CD4-positive, alpha-beta memory T cell (primary cell): Measurements from ENCODE around the gene RBM8A. TPM values are rescaled to one million over a fixed set of nuclear protein-coding genes. Genes with fewer than 3 reads are reported as not detected.

Source experiments
- CTCF ChIA-PET: fragments of 350-600 bp; sonication (Branson Sonifier 250); formaldehyde crosslinking; loops from one replicate; lab custom pipeline; 2021; ENCODE audit warnings: inconsistent platforms; ENCODE audit not compliant: partially characterized antibody; lab: Charles Lee
- POLR2A ChIA-PET: fragments of 350-600 bp; sonication (Branson Sonifier 250); formaldehyde crosslinking; loops from one replicate; lab custom pipeline; 2021; ENCODE audit not compliant: partially characterized antibody; lab: Charles Lee
- DNase-seq, 5 donors: peaks; one replicate each; pipeline versions ENCODE4 v3.0.0 to v3.0.0-alpha.2; 2020 to 2022; ENCODE audit warnings: mixed read lengths in 1 of 5
- H3K27ac ChIP-seq: one replicate; pipeline ENCODE4 v1.7.0; 2013; ENCODE audit warnings: low read depth, low read length
- H3K27me3 ChIP-seq: 2 replicates; pipeline ENCODE4 v1.7.0; 2013; ENCODE audit warnings: mild to moderate bottlenecking, low read length, moderate library complexity; ENCODE audit not compliant: insufficient read depth
- H3K36me3 ChIP-seq: 2 replicates; pipeline ENCODE4 v1.7.0; 2013; ENCODE audit warnings: mild to moderate bottlenecking, low read length, moderate library complexity; ENCODE audit not compliant: insufficient read depth
- H3K4me1 ChIP-seq: 2 replicates; pipeline ENCODE4 v1.7.0; 2013; ENCODE audit warnings: mild to moderate bottlenecking, low read length, moderate library complexity; ENCODE audit not compliant: insufficient read depth
- H3K4me3 ChIP-seq, 2 donors: one replicate each; pipeline ENCODE4 v1.7.0; 2013; ENCODE audit warnings: low read length in 2 of 2, mild to moderate bottlenecking in 1 of 2
- H3K9me3 ChIP-seq, 2 donors: one replicate each; pipeline ENCODE4 v1.7.0; 2013; ENCODE audit warnings: low read length in 2 of 2, control low read depth in 1 of 2; ENCODE audit not compliant: control insufficient read depth in 1 of 2
- H3K27ac Mint-ChIP-seq, 7 donors: one replicate each; pipeline ENCODE4 v1.8.0; 2020 to 2021; ENCODE audit warnings: mixed read lengths in 7 of 7, mild to moderate bottlenecking in 6 of 7, inconsistent platforms in 3 of 7, moderate library complexity in 3 of 7
- H3K27me3 Mint-ChIP-seq, 2 donors: one replicate each; pipeline ENCODE4 v1.8.0; 2020 to 2021; ENCODE audit warnings: mixed read lengths in 2 of 2
- H3K36me3 Mint-ChIP-seq, 2 donors: one replicate each; pipeline ENCODE4 v1.8.0; 2020 to 2021; ENCODE audit warnings: mixed read lengths in 2 of 2, inconsistent platforms in 1 of 2, mild to moderate bottlenecking in 1 of 2
- H3K4me1 Mint-ChIP-seq, 4 donors: one replicate each; pipeline ENCODE4 v1.8.0; 2020 to 2021; ENCODE audit warnings: mixed read lengths in 4 of 4, mild to moderate bottlenecking in 1 of 4
- H3K4me3 Mint-ChIP-seq, 8 donors: one replicate each; pipeline ENCODE4 v1.8.0; 2020 to 2021; ENCODE audit warnings: mixed read lengths in 8 of 8, mild to moderate bottlenecking in 7 of 8, moderate library complexity in 6 of 8, inconsistent platforms in 3 of 8
- H3K9me3 Mint-ChIP-seq, 8 donors: one replicate each; pipeline ENCODE4 v1.8.0; 2020 to 2021; ENCODE audit warnings: mixed read lengths in 8 of 8, mild to moderate bottlenecking in 5 of 8, inconsistent platforms in 3 of 8, moderate library complexity in 1 of 8
- intact Hi-C: fragments of 100-400 bp; cut with micrococcal nuclease; formaldehyde crosslinking; loops from one replicate; pipeline ENCODE4 v1.15.1; 2023
- polyA plus RNA-seq, 2 donors: library from polyadenylated mRNA; unstranded; fragments of 300-500 nt; fragmentation: Illumina TruSeq; gene quantifications; one replicate each; pipeline ENCODE4 v1.2.3, GENCODE V29; 2021
- total RNA-seq, 2 experiments: library from RNA; stranded (reverse); gene quantifications; one replicate each; pipeline ENCODE4 v1.2.3, GENCODE V29; 2021

RBM8A gene
- total and polyA plus RNA-seq, 4 experiments from 2014 or later, result 116 to 169 (median 126) TPM

DNA sequence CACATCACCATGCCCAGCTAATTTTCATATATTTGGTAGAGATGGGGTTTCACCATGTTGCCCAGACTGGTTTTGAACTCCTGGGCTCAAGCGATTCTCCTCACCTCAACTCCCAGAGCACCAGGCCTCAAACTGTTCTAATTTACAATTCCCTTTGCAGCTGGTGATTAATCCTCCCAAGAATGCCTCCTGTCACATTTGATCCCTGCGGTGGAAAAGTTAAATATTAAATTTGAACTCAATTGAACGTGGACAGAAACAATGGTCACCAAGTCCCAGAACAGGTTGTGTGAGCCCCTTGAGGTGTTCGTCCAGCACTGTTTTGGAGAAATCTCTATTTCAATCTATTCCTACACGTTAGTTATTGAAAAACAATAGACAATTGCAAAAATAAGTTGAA lies 39.7 kb downstream of the RBM8A start:
- peaks cover 13% of the 10 kb centered on the region for H3K4me1 ChIP-seq
- Mint-ChIP-seq H3K27ac (no peak overlapping the region), H3K27me3 (peaks cover 8 to 19% of the 10 kb centered on the region in 2 donors), H3K9me3 (no peaks in the 10 kb centered on the region), H3K4me1 (peaks cover 10 to 28% (median 14%) of the 10 kb centered on the region in 4 donors), H3K4me3 (peak overlapping the region in 4 of 8 donors; percentile 2 to 53 (median 16)), H3K36me3 (no peaks in the 10 kb centered on the region)
- DNase-seq, result no peak
- H3K36me3 ChIP-seq, result no peaks in the 10 kb centered on the region
- H3K4me3 ChIP-seq, result no peak overlapping the region
- ChIA-PET POLR2A (interaction anchor here (0.9 to 3.1 kb wide), 2 partner anchors 29 to 31 kb away, joined by 4 to 13 read pairs; partner anchors contain the start of genes PEX11B and PIAS3), CTCF (interaction anchor here (11.4 kb wide), 1 partner anchor 41 kb away, joined by 78 read pairs; the partner anchor contains the start of gene NUDT17)
- H3K9me3 ChIP-seq, result no peaks in the 10 kb centered on the region
- H3K27ac ChIP-seq, result no peak overlapping the region
- H3K27me3 ChIP-seq, result peaks cover 11% of the 10 kb centered on the region
- intact Hi-C loops, result no loop called here

DNA sequence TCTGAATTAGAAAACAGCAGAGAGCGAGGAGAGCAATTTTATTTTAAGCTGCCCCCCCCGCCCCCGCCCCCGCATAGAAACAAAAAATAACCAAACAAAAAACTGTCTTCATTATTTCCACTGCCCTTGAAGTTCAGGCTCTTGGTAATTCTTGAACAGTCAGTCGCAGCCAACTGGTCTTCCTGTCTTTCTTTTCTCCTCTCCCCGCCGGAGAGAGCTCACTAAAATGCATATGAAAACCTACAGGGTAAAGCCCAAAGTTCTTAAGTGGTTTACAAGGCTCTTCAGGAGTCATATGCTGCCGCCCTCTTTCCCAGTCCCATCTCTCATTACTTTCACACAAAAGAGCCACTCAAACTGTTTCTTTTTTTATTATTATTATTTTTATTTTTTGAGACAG lies 40.5 kb downstream of the RBM8A start:
- no peaks in the 10 kb centered on the region for H3K9me3 ChIP-seq
- Mint-ChIP-seq H3K9me3 (no peaks in the 10 kb centered on the region), H3K27ac (peak overlapping the region in 1 of 7 donors; percentile 48), H3K4me3 (peak overlapping the region in 7 of 8 donors; percentile 50 to 87 (median 71)), H3K36me3 (no peaks in the 10 kb centered on the region), H3K4me1 (peaks cover 10 to 28% (median 14%) of the 10 kb centered on the region in 4 donors), H3K27me3 (peaks cover 8 to 21% of the 10 kb centered on the region in 2 donors)
- no peak overlapping the region for H3K4me3 ChIP-seq
- ChIA-PET POLR2A (interaction anchor here (0.9 to 3.1 kb wide), 2 partner anchors 28 to 32 kb away, joined by 4 to 13 read pairs; partner anchors contain the start of genes PEX11B and PIAS3), CTCF (interaction anchor here (1.1 to 11.4 kb wide), 2 partner anchors 41 to 90 kb away, joined by 3 to 78 read pairs; partner anchors contain the start of gene NUDT17)
- peaks cover 13% of the 10 kb centered on the region for H3K4me1 ChIP-seq
- DNase-seq, result no peak
- H3K27ac ChIP-seq, result no peak overlapping the region
- peaks cover 11% of the 10 kb centered on the region for H3K27me3 ChIP-seq
- H3K36me3 ChIP-seq, result no peaks in the 10 kb centered on the region
- intact Hi-C loops, result no loop called here

DNA sequence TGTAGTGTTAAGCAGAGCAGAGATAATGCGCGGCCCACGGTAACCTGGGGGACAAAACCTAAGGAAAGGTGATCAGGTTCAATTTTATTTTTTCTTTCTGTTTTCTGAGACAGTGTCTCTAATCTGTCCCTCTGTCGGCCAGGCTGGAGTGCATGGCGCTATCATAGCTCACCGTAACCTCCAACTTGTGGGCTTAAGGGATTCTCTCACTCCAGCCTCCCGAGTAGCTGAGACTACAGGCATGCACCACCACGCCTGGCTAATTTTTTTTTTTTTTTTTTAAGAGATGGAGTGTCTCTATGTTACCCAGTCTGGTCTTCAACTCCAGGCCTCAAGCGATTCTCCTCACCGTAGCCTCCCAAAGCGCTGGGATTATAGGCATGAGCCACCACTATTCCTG lies 40.9 kb downstream of the RBM8A start:
- H3K4me3 ChIP-seq, result peak overlapping the region; percentile 6 to 74
- DNase-seq, result peak in 2 of 5 donors; percentile 3 to 9
- ChIA-PET CTCF (interaction anchor here (0.7 to 11.4 kb wide), 4 partner anchors 31 to 101 kb away, joined by 3 to 78 read pairs (median 3); partner anchors contain the start of gene NUDT17), POLR2A (interaction anchor here (0.9 to 3.1 kb wide), 3 partner anchors 28 to 32 kb away, joined by 4 to 22 read pairs (median 13); partner anchors contain the start of genes PEX11B and PIAS3)
- intact Hi-C loops, result no loop called here
- H3K4me1 Mint-ChIP-seq, result peaks cover 10 to 28% (median 14%) of the 10 kb centered on the region in 4 donors
- peak overlapping the region; percentile 74 to 88 (median 84) for H3K4me3 Mint-ChIP-seq
- no peaks in the 10 kb centered on the region for H3K9me3 Mint-ChIP-seq
- no peaks in the 10 kb centered on the region for H3K36me3 Mint-ChIP-seq
- no peaks in the 10 kb centered on the region for H3K36me3 ChIP-seq
- no peaks in the 10 kb centered on the region for H3K9me3 ChIP-seq
- H3K27ac ChIP-seq, result no peak overlapping the region
- H3K27me3 ChIP-seq, result peaks cover 11% of the 10 kb centered on the region
- H3K27me3 Mint-ChIP-seq, result peaks cover 8 to 21% of the 10 kb centered on the region in 2 donors
- peaks cover 13% of the 10 kb centered on the region for H3K4me1 ChIP-seq
- peak overlapping the region in 3 of 7 donors; percentile 2 to 60 (median 58) for H3K27ac Mint-ChIP-seq

DNA sequence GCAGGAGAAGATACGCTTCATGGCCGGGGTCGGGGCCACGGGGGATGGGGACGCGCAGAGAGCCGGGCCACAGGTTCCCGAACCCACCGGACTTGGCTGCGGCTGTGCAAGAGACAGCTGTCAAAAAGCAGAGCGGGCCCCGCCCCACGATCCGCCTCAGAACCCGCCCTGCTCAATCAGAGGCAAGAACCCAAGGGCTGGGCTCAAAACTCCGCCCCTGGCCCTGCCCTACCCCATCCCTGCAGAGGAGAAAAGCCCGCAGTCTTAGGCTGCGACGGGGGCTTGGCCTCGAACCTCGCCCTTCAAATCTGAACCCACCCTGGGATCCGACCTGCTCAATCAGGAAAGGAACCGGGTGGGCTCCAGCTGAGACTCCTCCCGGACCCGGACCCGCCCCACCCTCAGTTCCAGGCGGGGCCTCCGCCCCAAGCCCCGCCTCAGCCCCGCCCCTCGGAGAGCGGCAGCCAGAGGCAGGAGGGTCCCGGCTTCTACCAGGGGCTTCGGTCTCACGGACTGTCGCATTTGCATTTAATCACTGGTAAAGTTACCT lies 41.5 kb downstream of the RBM8A start, which contains the start of gene ANKRD35:
ANKRD35 (minus strand) TSS at position 129 of the 550 bp plus-strand sequence; CDS start at position 21, 108 bp downstream.
- POLR2A ChIA-PET, result interaction anchor here (0.6 to 3.1 kb wide), 7 partner anchors 27 to 152 kb away, joined by 3 to 22 read pairs (median 6); partner anchors contain the start of genes LIX1L, NUDT17, PEX11B and PIAS3
- peak within 1 kb of the TSS; percentile 74 to 88 (median 84) for H3K4me3 Mint-ChIP-seq
- no peaks in the 10 kb centered on the region for H3K9me3 Mint-ChIP-seq
- intact Hi-C loops, result loop anchor here (1.0 kb wide), 1 partner anchor 27 kb away; the partner anchor contains the start of gene PIAS3
- Histone ChIP-seq H3K27me3 (peaks cover 11% of the 10 kb centered on the region), H3K36me3 (no peaks in the 10 kb centered on the region), H3K4me3 (peak within 1 kb of the TSS; percentile 6 to 74), H3K4me1 (peaks cover 13% of the 10 kb centered on the region), H3K27ac (no peak within 1 kb of the TSS), H3K9me3 (no peaks in the 10 kb centered on the region)
- no peaks in the 10 kb centered on the region for H3K36me3 Mint-ChIP-seq
- peak within 1 kb of the TSS in 6 of 7 donors; percentile 3 to 91 (median 62) for H3K27ac Mint-ChIP-seq
- H3K27me3 Mint-ChIP-seq, result peaks cover 10 to 21% of the 10 kb centered on the region in 2 donors
- peak; percentile 83 to 91 (median 85) for DNase-seq
- H3K4me1 Mint-ChIP-seq, result peaks cover 10 to 28% (median 14%) of the 10 kb centered on the region in 4 donors
- CTCF ChIA-PET, result interaction anchor here (0.7 to 11.4 kb wide), 5 partner anchors 31 to 101 kb away, joined by 3 to 78 read pairs (median 3); partner anchors contain the start of genes NUDT17 and RBM8A

DNA sequence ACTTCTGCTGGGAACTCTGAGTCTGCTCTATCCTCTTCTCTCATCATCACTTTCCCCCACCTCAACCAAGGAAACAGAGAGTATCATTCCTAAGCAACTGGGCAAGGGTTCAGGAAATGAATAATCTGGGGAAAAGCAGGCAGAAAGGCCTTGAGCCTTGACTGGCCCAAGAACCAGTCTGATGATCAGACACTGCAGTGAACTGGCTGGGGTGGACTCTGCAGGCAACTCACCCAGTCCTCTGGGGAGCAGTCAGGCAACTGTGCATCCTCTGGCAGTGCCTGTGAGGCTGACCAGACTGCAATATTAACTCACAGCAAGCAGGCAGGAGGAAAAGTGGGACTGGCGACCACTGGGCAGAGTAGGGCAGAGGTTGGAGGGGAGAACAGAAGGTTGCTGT lies 42.6 kb downstream of the RBM8A start:
- H3K9me3 Mint-ChIP-seq, result no peaks in the 10 kb centered on the region
- ChIA-PET POLR2A (interaction anchor here (0.9 to 1.9 kb wide), 3 partner anchors 13 to 152 kb away, joined by 3 to 22 read pairs (median 4); partner anchors contain the start of gene PIAS3), CTCF (interaction anchor here (2.2 to 11.4 kb wide), 2 partner anchors 26 to 38 kb away, joined by 13 to 78 read pairs; partner anchors contain the start of genes NUDT17 and PIAS3)
- H3K27me3 Mint-ChIP-seq, result peaks cover 10 to 21% of the 10 kb centered on the region in 2 donors
- no peak for DNase-seq
- peaks cover 10 to 28% (median 14%) of the 10 kb centered on the region in 4 donors for H3K4me1 Mint-ChIP-seq
- intact Hi-C loops, result loop anchor here (1.0 kb wide), 1 partner anchor 25 kb away; the partner anchor contains the start of gene PIAS3
- Histone ChIP-seq H3K27ac (no peak overlapping the region), H3K27me3 (peaks cover 11% of the 10 kb centered on the region), H3K4me3 (no peak overlapping the region), H3K9me3 (no peaks in the 10 kb centered on the region), H3K36me3 (no peaks in the 10 kb centered on the region), H3K4me1 (peaks cover 13% of the 10 kb centered on the region)
- peak overlapping the region in 2 of 7 donors; percentile 3 to 88 for H3K27ac Mint-ChIP-seq
- no peaks in the 10 kb centered on the region for H3K36me3 Mint-ChIP-seq
- H3K4me3 Mint-ChIP-seq, result peak overlapping the region in 7 of 8 donors; percentile 74 to 88 (median 83)

DNA sequence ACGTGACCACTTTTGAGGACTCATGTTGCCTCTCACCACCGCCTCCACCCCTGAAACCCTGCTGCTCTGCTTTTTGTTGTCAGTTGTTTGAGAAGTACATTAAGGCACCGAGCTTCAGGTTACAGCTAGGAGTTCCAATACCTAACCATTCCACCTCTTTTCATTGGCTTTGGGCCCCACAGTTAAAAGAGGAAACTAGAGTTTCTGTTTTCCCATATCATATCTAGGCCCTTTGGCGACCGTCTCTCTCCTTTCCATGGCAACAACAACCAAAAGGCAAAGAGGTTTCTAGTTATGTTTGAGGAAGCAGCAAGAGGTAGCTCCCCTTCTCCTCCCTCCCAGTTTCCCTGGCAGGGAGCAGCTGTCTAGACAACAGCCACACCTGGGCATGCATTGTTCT lies 47.5 kb downstream of the RBM8A start:
- H3K36me3 Mint-ChIP-seq, result no peaks in the 10 kb centered on the region
- DNase-seq, result no peak
- H3K4me3 Mint-ChIP-seq, result no peak overlapping the region
- intact Hi-C loops, result no loop called here
- CTCF ChIA-PET, result interaction anchor here (0.7 to 11.4 kb wide), 3 partner anchors 12 to 34 kb away, joined by 4 to 78 read pairs (median 21); partner anchors contain the start of genes NUDT17 and PIAS3
- no peak overlapping the region for H3K4me3 ChIP-seq
- H3K4me1 Mint-ChIP-seq, result peaks cover 0 to 5% (median 3%) of the 10 kb centered on the region in 4 donors
- no peaks in the 10 kb centered on the region for H3K36me3 ChIP-seq
- H3K4me1 ChIP-seq, result no peaks in the 10 kb centered on the region
- H3K27ac Mint-ChIP-seq, result no peak overlapping the region
- POLR2A ChIA-PET, result interaction anchor here (1.6 kb wide), 1 partner anchor 35 kb away, joined by 3 read pairs; the partner anchor contains the start of gene NUDT17
- no peaks in the 10 kb centered on the region for H3K9me3 Mint-ChIP-seq
- no peaks in the 10 kb centered on the region for H3K9me3 ChIP-seq
- no peak overlapping the region for H3K27ac ChIP-seq
- peaks cover 10 to 16% of the 10 kb centered on the region in 2 donors for H3K27me3 Mint-ChIP-seq
- H3K27me3 ChIP-seq, result peaks cover 11% of the 10 kb centered on the region
